HepG2 (cell line): ENCODE data around the gene LINC00237. TPM values are rescaled to one million over a fixed set of nuclear protein-coding genes. Genes with fewer than 3 reads are reported as not detected.

Source experiments
- BHLHE40 ChIP-seq: IDR thresholded peaks from 2 replicates; pipeline ENCODE4 v1.6.1; 2011; ENCODE audit warnings: low read length, improper control_type of control experiment
- HCFC1 ChIP-seq: fragments of 150-350 bp; IDR thresholded peaks from 2 replicates; pipeline ENCODE4 v1.6.1; 2014; ENCODE audit warnings: low read depth, low read length
- HNF4G ChIP-seq, 2 experiments: sonication (generic) in 1 of 2; formaldehyde crosslinking in 1 of 2; IDR thresholded peaks; 2 replicates each; pipeline versions ENCODE4 v1.4.0 to v1.6.1; 2011 to 2020; ENCODE audit warnings: borderline replicate concordance in 2 of 2, low read depth in 2 of 2, mild to moderate bottlenecking in 2 of 2, low read length in 1 of 2, missing genetic modification reagents in 1 of 2, moderate library complexity in 1 of 2
- HNRNPLL ChIP-seq: fragments of 200-400 bp; formaldehyde crosslinking; IDR thresholded peaks from 2 replicates; pipeline ENCODE4 v1.6.1; 2017; ENCODE audit warnings: mild to moderate bottlenecking, low read depth, low read length; ENCODE audit not compliant: poor library complexity, severe bottlenecking
- MIER3 ChIP-seq: IDR thresholded peaks from 2 replicates; pipeline ENCODE4 v1.6.1; 2016; ENCODE audit warnings: missing compliant biosample characterization, borderline replicate concordance
- NCOR1 ChIP-seq: fragments of 200-600 bp; sonication (generic); IDR thresholded peaks from 2 replicates; pipeline ENCODE4 v1.7.0; 2017; ENCODE audit warnings: antibody characterized with exemption, low read length, borderline replicate concordance
- NFIB ChIP-seq: sonication (generic); formaldehyde crosslinking; IDR thresholded peaks from 2 replicates; pipeline ENCODE4 v1.9.0; 2021; ENCODE audit warnings: missing genetic modification reagents, mild to moderate bottlenecking, borderline replicate concordance
- PATZ1 ChIP-seq: sonication (generic); formaldehyde crosslinking; IDR thresholded peaks from 2 replicates; pipeline ENCODE4 v1.4.0; 2020; ENCODE audit warnings: missing genetic modification reagents
- RNF2 ChIP-seq: fragments of 450-650 bp; conservative IDR thresholded peaks from 2 replicates; pipeline ENCODE4 v1.6.1; 2016; ENCODE audit warnings: low read depth
- SALL2 ChIP-seq: sonication (generic); formaldehyde crosslinking; IDR thresholded peaks from 2 replicates; pipeline ENCODE4 v1.8.1; 2023; ENCODE audit warnings: mild to moderate bottlenecking, missing genetic modification reagents, inconsistent platforms
- SPEN ChIP-seq: sonication (generic); formaldehyde crosslinking; IDR thresholded peaks from 2 replicates; pipeline ENCODE4 v1.5.1; 2020; ENCODE audit warnings: low read depth, mild to moderate bottlenecking, missing genetic modification reagents
- TRAFD1 ChIP-seq: sonication (generic); formaldehyde crosslinking; IDR thresholded peaks from 2 replicates; pipeline ENCODE4 v1.5.1; 2020; ENCODE audit warnings: missing genetic modification reagents, mild to moderate bottlenecking, borderline replicate concordance
- ZEB1 ChIP-seq: IDR thresholded peaks from 2 replicates; pipeline ENCODE4 v1.6.1; 2012; ENCODE audit warnings: mild to moderate bottlenecking, low read depth, inconsistent platforms; ENCODE audit not compliant: insufficient replicate concordance
- ZNF280D ChIP-seq: sonication (generic); formaldehyde crosslinking; IDR thresholded peaks from 2 replicates; pipeline ENCODE4 v1.5.1; 2020; ENCODE audit warnings: mild to moderate bottlenecking, missing genetic modification reagents
- ZNF343 ChIP-seq: sonication (generic); formaldehyde crosslinking; IDR thresholded peaks from 2 replicates; pipeline ENCODE4 v1.4.0; 2020; ENCODE audit warnings: mild to moderate bottlenecking, missing genetic modification reagents
- ZNF432 ChIP-seq: sonication (generic); formaldehyde crosslinking; IDR thresholded peaks from 2 replicates; pipeline ENCODE4 v1.5.0; 2020; ENCODE audit warnings: missing genetic modification reagents, mild to moderate bottlenecking, borderline replicate concordance
- ZNF703 ChIP-seq: sonication (generic); formaldehyde crosslinking; IDR thresholded peaks from 2 replicates; pipeline ENCODE4 v1.5.1; 2020; ENCODE audit warnings: missing genetic modification reagents, mild to moderate bottlenecking, moderate library complexity, borderline replicate concordance
- ZNF710 ChIP-seq: sonication (generic); formaldehyde crosslinking; IDR thresholded peaks from 2 replicates; pipeline ENCODE4 v1.5.0; 2020; ENCODE audit warnings: mild to moderate bottlenecking, missing genetic modification reagents, borderline replicate concordance
- ZNF878 ChIP-seq: sonication (generic); formaldehyde crosslinking; IDR thresholded peaks from 2 replicates; pipeline ENCODE4 v1.8.1; 2023; ENCODE audit warnings: mild to moderate bottlenecking, missing genetic modification reagents, moderate library complexity
- polyA plus RNA-seq, 8 experiments: library from polyadenylated mRNA; depleted of rRNA in 3 of 8; stranded (reverse) in 7 of 8; unstranded in 1 of 8; fragments of >200 nt; fragmentation: Illumina TruSeq in 4 of 8; extraction: Trizol in 4 of 8; gene quantifications; 2 replicates each; pipeline versions ENCODE4 v1.2.1 to v1.2.3, GENCODE V29; 2011 to 2016; ENCODE audit warnings: low read depth in 4 of 8, missing spikeins in 1 of 8, mixed read lengths in 1 of 8; ENCODE audit not compliant: insufficient read depth in 1 of 8
- total RNA-seq, 5 experiments: library from RNA; depleted of rRNA; stranded (reverse); fragments of >200 nt; fragmentation: Illumina TruSeq; extraction: Trizol; gene quantifications; 2 replicates each; pipeline ENCODE4 v1.2.3, GENCODE V29; 2016; ENCODE audit warnings: low read depth in 1 of 5

The LINC00237 gene
- total and polyA plus RNA-seq, 2 of the 13 experiments (the other 11 are each of a cell fraction or from before 2014, with no cell fraction given): not detected

- TF ChIP-seq HCFC1 (no peak), ZNF343 (CRISPR knock-in tag) (no peak), ZNF280D (CRISPR knock-in tag) (peak; percentile 30), ZNF710 (CRISPR knock-in tag) (no peak), HNRNPLL (no peak), HNF4G (IDR thresholded peaks at IDR 0.05; ENCODE audit: borderline replicate concordance, low read depth, low read length) (peak; percentile 93), HNF4G (CRISPR knock-in tag; IDR thresholded peaks at IDR 0.05; ENCODE audit: borderline replicate concordance, low read depth) (peak; percentile 85; the same call in 1 of the 2 replicates), ZNF878 (CRISPR knock-in tag) (no peak), NCOR1 (peak; percentile 86), MIER3 (CRISPR knock-in tag) (peak; percentile 73; the same call in 1 of the 2 replicates), ZNF703 (CRISPR knock-in tag) (no peak), TRAFD1 (no peak), NFIB (CRISPR knock-in tag) (no peak), BHLHE40 (no peak), ZNF432 (no peak), RNF2 (no peak), ZEB1 (no peak), SALL2 (CRISPR knock-in tag) (no peak), SPEN (CRISPR knock-in tag) (peak; percentile 51; the same call in 1 of the 2 replicates), PATZ1 (CRISPR knock-in tag) (no peak)
Measured at GRCh38 chr20:21139881-21140566, 33.9 kb upstream of the LINC00237 start (continued).
